ENCODE data around the gene MYH7.
"Not testable (repeated sequence)": the region's sequence is repeated elsewhere in the genome, so short reads cannot be mapped to it uniquely, and the experiment has no call there.

The MYH7 gene

DNA sequence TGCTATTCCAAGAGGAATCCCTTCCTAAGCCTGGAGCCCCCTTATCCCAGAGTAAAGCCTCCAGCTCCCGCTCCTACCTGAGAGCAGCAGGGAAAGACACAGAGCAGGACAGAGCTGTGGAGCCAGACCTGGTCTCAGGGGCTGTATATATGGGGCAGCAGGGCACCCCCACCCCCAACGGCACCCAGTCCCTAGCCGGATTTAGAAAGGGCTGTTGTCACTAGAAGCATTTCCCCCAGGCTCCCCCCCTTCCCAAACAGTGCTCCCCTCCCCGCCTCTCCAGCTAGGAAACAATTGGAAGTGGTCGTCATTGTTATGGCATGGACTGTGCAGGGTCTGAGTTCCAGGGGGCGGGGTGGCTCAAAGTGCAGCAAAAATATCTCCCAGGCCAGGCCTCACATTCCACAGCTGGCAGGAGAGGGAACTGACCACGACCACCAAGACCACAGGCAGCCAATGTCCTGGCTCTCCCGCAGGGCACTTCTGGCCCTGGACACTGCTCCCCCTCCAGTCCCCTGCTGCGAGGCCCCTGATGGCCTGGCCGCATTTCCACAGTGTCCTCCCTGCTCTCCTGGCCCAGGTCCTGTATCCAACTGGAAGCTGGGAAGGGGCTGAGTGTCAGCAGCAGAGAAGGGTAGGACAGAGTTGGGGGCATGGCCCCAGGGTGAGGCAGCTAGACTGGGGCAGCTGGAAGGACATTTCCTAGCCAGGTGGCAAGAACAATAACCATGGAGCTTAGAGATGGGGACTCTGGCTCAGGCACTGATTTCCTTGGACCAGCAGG lies at the start of gene MYH7:
MYH7 (minus strand) TSS at position 118 of the 784 bp plus-strand sequence. CDS start 1,928 bp downstream, outside the sequence.
- no peak for DNase-seq (ENCODE audit: low read depth in 2 of 2)

DNA sequence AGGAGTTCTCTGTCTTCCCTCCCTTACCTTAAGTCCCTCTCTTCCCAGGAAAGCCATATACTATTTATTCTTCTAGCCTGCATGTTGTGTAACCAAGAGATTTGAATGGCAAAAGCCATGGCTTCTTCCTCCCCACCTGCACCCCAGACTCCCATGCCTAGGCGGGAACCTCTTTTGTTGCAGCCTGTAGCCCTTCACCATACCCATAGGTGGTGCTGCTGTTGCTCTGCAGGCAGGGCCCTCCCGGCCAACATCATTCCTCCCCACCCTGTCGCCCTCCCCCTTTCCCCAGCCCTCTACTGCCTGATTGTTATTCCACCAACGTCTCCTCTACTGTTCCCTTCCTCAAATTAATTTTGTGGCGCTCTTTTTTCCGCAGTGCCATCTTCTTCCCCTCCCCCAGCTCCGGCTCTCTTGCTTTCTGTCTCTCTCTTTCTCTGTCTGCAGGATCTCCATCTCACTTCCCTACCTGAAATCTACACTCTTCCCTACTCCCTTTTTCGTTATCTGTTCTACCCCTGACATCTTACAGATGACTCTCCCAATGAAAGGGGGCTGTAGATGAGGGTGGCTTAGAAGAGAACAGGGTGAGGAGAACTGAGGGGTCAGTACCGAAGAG lies 47.9 kb upstream of the MYH7 start:
- DNase-seq (ENCODE audit: low read depth in 2 of 2): no peak

DNA sequence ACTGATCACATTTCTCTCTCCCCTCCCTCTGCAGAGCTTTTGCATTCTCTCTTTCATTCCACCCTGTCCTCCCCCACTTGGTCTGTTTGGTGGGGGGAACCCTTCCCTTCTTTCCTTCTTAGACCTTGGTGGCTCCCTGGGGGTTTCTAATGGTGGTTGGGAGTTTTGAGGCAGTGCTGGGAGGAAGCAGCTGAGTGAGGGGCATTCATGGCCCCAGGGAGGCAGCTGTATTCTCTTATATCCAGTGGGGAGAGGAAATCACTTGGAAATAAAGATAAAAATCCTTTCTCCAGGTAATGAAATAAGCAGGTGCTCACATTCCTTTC lies 47.3 kb upstream of the MYH7 start:
- no peak for DNase-seq (ENCODE audit: low read depth in 2 of 2)

DNA sequence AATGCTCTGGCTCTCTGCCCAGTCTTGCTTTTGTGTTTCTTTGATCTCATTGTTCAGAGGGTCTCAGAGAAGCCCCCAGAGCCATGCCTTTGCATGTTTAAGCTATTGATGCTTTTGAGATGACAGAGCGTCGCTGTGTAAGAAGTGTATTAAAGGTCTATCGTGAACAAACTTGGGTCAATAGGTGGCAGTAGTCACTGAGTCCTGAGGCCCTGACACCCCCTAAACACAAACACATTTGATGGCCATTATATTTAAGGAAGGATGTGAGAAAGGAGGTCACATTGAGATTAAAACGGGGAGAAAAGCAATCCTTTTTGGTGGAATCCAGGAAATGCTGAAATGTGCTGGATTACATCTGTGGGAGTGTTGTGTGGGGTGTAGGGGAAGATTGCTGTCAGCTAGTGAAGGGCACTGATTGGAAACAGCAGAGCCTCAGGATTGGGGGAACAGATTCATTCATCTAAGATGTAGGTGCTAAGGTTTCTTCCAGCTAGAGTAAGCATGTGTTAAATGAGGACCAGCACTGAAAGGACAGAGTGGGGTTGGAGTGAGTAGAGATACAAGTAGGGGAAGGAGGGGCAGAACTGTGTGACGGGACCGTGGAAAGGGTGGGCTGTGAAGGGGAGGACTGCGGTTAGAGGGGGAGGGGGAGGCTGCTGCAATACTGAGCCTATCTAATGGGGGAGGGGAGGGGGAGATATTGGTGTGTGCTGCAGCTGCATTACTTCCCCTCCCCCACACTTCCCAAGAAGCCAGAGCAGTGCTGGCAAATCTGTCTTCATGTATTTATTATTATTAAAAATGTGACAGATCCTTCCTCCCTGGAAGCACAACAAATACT lies 46.7 kb upstream of the MYH7 start:
- no peak for DNase-seq (ENCODE audit: low read depth in 2 of 2)

DNA sequence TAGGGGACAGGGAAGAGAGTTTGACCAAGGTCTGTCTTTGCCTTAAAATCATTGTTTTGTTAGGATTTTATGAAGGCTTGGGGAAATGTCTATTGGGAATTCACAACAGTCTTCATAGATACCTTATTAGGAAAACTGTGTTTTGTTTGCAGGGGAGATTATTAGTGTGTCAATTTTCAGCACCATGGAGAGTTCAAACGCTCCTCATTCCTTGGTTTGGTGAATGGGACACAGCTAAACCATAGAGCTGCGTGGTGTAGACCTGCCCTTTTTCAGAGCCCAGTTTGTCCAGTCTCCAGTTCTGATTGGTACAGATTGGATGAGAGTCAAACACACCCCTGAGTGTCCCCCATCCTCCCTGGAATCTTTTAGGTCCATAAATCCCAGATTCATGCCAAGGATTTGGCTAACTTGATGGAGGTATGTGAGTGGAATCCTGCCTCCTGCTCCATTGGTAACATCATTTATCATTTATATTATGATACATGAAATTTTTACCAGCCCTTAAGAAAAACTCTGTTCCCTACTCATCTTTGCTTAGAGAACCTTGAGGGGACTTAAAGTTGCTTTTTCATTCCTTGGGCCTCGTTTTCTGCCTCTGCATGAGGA lies 46.0 kb upstream of the MYH7 start:
- DNase-seq (ENCODE audit: low read depth in 2 of 2): no peak

DNA sequence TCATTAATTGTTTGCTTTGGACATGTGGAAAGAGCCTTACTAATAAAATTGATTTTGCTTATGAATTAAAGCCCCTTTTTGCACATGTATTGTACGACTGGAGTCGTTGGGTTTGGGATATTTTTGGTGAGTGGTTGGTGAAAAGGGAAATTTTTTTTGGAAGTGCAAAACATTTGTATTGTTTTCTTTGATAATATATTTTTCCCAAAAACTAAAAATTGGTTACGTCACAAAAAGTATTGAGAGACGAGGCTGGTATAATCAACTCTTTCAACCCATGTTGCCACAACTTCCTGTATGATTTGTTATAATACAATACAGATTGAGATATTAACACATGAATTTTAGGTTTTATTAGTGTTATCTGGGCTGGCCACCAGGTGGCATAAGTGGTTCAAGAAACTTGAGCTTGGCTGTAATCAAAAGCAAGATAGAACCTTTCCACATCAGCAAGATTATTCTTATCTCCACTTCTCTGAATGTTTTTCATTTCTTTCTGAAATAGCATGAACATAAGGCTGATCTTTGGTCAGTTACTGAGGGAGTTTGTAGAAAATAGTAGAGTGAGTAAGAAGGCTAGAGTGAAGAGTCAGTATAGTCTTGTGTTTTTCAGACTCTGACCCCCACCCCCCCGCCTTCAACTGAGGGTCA lies 42.8 kb upstream of the MYH7 start:
- DNase-seq (ENCODE audit: low read depth in 2 of 2): peak; percentile 9 to 45

DNA sequence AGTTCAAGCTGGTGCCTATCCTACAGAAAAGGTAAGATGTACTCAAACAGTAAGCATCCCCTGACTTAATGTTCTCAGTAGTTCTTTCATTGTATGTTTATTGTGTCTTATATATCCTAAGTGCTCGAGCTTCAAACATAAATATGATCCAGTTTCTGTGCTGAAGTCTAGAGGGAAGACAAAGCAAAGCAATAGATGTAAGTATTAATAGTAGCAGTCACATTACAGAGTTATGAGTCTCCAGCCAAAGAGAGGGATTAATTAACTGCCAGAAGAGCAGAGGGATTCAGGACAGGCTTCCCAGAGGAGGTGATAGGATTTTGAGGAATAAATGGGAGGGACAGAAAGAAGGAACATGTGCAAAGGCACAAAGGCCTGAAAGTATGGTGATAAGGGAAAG lies 35.5 kb upstream of the MYH7 start:
- DNase-seq (ENCODE audit: low read depth in 2 of 2): no peak

DNA sequence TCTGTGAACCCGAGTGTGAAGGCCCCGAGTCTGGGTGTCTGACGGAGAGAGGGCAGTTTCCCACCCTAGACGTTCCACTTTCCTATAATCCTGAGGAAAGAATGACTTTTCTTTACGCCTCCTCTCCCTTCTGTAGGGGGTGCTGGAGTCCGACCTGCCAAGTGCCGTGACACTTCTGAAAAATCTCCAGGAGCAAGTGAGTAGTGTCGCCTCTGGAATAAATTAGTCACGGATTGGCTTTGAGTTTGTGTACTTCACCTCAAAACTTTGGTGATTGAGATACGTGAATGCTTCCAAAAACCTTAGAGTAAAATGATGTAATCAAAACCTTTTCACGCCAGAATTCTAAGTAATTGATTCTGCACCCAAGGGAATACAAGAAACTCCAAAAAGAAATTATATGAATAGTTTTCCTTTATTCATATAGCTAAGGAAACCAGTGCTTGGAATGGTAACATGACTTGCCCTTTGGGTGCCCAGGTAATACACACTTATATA lies 34.5 kb upstream of the MYH7 start:
- no peak for DNase-seq (ENCODE audit: low read depth in 2 of 2)

DNA sequence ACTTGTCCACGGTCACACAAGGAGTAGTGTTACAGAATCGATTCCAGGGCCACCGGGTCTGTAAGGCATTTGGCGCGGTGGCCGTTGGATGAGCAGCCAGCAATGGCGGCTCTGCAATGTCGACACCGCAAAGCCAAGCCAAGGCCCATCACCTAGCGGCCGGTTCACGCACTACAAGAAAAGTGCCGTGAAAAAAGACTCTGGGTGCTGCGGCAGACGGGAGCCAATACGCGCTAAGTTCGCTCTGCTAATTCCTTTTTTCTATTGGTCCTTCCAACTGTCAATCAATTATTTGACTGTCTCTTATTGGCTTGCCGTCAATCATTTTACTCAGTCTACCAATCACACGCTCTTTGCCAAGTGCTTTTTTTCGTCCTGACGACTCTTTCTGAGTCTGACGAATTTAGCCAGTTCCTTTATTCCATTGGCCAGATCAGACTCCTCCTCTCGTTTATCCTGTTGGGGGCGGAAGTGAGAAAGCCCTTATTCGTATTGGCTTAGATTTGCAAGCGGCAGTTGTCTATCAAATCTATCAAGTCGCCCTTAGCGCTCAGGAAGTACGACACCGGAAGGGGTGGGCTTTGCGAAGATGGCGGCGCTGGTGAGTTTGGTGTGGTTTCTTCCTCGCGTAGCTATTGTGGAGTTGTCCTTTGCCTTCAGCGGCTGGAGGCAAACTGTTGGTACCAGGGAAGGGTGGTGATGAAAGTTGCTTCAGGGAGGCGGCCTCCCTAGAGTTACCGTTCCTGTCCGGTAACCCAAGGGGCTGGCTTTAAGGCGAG lies 33.9 kb upstream of the MYH7 start, which contains the start of gene NGDN:
NGDN (plus strand) TSS at position 577 of the 779 bp plus-strand sequence; CDS start at position 590, 13 bp downstream.
- peak; percentile 86 to 88 for DNase-seq (ENCODE audit: low read depth in 2 of 2)

DNA sequence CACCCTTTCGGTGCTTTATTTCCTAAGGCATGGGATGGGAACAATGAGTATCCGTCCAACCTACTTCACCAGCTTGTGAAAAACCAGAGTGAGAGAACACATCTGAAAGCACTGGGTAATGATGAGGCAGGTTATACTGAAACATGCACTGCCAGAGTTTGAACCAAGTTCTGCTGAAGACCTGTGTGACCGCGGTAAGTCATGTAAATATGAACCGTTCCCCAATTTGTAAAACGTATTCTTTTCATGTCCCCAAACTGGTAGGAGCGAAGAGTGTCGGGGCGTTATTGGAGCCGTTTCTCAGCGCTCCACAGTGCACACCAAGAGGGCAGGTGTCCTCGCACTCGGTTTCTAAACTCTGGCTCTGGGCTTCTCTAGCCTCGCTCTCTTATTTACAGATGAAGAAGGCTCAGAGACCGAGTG lies 33.3 kb upstream of the MYH7 start:
- DNase-seq (ENCODE audit: low read depth in 2 of 2): no peak

DNA sequence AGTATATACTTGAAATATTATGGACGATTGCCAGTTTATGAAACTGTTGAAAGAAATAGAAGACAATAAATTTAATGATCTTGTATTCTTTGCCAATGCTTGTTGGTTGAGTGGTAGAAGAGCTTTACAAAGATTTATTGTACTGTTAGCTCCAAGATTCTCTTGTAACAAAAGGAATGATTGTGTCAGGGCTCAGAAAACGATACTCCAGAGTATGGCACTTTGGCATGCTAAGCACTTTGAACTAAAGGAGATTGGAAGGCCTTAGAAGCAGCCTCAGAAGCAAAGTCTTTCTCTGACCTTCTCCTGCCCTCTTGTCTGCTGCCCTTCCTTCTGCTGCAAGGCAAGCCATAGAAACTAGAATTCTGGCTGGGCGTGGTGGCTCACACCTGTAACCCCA lies 29.8 kb upstream of the MYH7 start:
- no peak for DNase-seq (ENCODE audit: low read depth in 2 of 2)

DNA sequence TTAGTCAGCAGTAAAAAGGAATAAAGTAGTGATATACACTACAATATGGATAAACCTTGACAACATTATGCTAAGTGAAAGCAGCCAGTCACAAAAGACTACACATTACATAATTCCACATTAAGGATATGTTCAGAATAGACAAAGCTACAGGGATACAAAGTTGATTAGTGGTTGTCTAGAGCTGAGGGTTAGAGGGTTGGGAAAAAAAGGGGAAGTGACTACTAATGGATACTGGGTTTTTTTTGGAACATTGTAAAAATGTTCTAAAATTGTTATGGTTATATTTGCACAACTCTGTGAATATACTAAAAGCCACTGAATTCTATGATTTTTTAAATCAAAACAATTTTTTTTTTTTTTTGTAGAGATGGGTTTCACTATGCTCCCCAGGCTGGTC lies 29.2 kb upstream of the MYH7 start:
- no peak for DNase-seq (ENCODE audit: low read depth in 2 of 2)

DNA sequence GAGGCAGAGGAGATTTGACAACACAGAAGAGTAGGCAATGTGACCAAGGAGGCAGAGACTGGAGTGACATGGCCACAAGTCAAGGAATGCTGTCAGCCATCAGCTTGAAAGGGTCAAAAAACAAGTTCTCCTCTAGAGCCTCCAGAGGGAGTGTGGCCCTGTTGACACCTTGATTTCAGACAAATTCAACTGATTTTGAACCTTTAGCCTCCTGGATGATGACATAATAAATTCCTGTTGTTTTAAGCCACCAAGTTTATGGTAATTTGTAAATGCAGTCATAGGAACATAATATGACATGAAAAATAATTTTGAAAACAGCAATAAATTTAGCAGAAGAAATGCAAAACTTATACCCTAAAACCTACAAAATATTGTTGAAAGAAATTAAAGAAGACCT lies 25.5 kb upstream of the MYH7 start:
- no peak for DNase-seq (ENCODE audit: low read depth in 2 of 2)

DNA sequence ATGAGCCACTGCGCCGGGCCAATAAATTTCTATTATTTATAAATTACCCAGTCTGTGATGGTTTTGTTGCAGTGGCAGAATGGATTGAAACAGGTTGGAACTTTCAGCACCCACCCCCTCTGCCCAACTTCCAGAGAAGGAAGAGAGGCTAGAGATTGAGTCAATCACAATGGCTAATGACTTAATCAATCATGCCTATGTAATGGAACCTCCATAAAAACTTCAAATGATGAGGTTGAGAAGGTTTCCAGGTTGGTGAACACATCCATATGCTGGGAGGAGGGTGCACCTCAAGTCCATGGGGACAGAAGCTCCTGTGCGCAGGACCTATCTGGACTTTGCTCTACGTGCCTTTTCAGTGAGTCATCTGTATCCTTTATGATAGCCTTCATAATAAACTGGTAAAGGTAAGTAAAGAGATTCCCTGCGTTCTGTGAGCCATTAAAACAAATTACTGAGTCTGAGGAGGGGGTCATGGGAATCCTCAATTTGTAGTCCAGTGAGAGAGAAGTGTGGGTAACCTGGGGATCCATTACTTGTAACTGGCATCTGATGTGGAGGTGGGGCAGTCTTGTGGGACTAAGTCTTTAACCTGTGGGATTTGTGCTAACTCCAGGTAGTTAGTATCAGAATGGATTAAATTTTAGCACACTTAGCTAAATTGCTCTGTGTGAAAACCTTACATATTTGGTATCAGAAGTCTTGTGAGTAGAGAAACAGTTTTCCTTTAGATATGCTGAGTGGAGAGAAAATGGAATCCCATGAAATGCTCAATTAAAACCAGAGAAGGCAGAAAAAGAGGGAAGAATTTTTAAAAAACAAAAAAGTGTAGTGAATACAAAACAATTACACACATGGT lies 22.4 kb upstream of the MYH7 start:
- DNase-seq (ENCODE audit: low read depth in 2 of 2): no peak

DNA sequence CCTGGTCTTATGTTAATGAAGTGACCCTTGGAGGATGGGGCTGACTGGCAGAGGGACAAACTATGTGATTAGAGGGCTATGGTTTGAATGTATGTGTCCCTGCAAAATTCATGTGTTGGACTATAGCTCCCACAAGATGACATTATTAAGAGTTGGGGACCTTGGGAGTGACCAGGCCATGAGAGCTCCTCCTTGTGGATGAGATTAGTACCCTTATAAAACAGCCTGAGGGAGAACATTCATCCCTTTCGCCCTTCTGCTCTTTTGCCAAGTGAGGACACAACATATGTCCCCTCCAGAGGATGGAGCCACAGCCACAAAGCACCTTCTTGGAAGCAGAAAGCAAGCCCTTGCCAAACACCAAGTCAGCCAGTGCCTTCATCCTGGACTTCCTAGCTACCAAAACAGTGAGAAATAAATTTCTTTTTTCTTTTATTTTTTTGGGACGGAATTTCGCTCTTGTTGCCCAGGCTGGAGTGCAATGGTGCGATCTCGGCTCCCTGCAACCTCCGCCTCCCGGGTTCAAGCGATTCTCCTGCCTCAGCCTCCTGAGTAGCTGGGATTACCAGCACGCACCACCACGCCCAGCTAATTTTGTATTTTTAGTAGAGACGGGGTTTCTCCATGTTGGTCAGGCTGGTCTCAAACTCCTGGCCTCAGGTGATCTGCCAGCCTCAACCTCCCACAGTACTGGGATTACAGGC lies 21.6 kb upstream of the MYH7 start:
- DNase-seq (ENCODE audit: low read depth in 2 of 2): not testable (repeated sequence)

DNA sequence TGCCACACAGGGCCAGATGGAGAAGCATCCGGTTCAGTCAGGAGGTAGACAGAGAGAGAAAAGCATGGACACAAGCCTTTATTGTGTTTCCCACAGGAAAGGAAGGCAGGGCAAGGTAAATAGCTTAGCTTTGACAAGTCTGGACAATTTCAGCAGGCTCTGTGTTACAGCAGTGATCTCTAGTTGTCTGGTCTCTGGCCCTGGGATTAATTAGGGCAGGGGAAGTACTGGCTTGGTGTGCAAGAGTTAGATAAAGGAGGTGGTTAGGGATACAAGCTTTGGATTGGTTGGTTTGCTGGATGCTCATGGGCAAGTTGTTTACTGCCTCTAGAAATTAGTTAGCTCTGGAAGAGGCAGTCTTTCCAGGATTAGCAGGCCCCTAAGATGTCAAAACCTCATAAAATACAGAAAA lies 19.0 kb upstream of the MYH7 start:
- no peak for DNase-seq (ENCODE audit: low read depth in 2 of 2)

DNA sequence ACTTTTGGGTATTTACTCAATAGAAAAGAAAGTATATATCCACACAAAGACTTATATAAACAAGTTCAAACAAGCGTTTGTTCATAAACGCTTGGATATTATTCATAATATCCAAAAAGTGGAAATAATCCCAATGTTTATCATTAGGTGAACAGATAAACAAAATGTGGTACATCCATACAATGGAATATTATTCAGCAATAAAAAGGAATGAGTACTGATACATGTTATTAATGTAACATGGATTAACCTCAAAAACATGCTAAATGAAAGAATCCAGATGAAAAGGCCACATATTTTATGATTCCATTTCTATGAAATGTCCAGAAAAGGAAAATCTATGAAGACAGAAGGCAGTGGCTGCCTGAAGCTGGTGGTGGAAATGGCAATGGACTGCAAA lies 16.8 kb upstream of the MYH7 start:
- no peak for DNase-seq (ENCODE audit: low read depth in 2 of 2)

DNA sequence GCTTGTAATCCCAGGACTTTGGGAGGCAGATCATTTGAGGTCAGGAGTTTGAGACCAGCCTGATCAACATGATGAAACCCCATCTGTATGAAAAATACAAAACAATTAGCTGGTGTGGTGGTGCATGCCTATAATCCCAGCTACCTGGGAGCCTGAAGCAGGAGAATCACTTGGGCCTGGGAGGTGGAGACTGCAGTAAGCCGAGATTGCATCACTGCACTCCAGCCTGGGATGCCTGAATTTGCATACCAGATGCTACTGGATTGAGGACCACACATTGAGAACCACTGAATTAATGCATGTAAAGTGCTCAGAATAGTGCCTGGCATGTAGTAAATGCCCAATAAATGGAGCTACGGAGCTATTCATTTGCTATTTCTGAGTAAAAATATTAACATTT lies 14.9 kb upstream of the MYH7 start:
- no peak for DNase-seq (ENCODE audit: low read depth in 2 of 2)

DNA sequence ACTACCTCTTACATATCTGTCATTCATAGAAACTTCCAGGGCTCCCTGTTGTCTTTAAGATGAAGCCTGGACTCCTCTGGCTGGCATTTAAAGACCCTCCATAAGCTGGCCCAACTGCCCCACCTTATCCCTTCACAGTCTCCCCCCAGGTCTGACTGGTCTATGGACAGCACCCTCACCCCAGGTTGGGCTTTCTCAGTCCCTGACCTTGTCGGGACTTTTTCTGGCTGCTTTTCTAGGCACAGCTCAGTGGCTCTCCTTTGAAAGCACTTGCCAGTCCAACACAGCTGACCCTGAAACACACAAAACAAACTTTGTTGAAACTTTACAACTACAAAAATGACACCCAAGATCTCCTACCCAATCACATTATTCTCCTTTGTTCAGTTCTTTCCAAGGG lies 13.9 kb upstream of the MYH7 start:
- no peak for DNase-seq (ENCODE audit: low read depth in 2 of 2)

All from stimulated activated CD4-positive, alpha-beta T cell treated with anti-CD3 and anti-CD28 coated beads, Interleukin-15, amount 100 ng/mL, for 48 hours (primary cell).